Occipital lobe (tissue), 2 donors: ENCODE measurements around the gene ZNF260. TPM values are rescaled to one million over a fixed set of nuclear protein-coding genes. Genes with fewer than 3 reads are reported as not detected.
A peak's percentile ranks its signal among the peaks of the same experiment; 100 is the strongest.

ENCODE experiments used
- DNase-seq: peaks from one replicate; lab custom pipeline; 2025; lab: John Stamatoyannopoulos, UW
- total RNA-seq: library from RNA; depleted of rRNA; stranded (reverse); fragments of >200 nt; gene quantifications from one replicate; pipeline ENCODE4 v1.2.3, GENCODE V29; 2014

The ZNF260 gene
- total RNA-seq, 1 donor from 2014 or later, result 48.4 TPM

GRCh38 chr19:36489920-36490415 is 38.1 kb downstream of the ZNF260 start:
- no peak for DNase-seq

- peak; percentile 88 for DNase-seq
Measured at GRCh38 chr19:36489118-36489919, 38.8 kb downstream of the ZNF260 start, which contains the start of gene ZNF566. ZNF566 (minus strand) TSS chr19:36489561; CDS start chr19:36476557, 13,004 bp downstream.

GRCh38 chr19:36488846-36489117 is 39.3 kb downstream of the ZNF260 start:
- DNase-seq, result peak; percentile 34

GRCh38 chr19:36488118-36488845 is 39.8 kb downstream of the ZNF260 start:
- DNase-seq, result no peak

- no peak for DNase-seq
Measured at GRCh38 chr19:36483653-36484052, 44.4 kb downstream of the ZNF260 start.

- DNase-seq, result no peak
Measured at GRCh38 chr19:36482876-36483275, 45.2 kb downstream of the ZNF260 start.

Other genes with a start within 250 kb of the ZNF260 start
- gene ZFP14, start 149.1 kb downstream of the ZNF260 start, total RNA-seq, result 61.1 TPM
- 45.5 TPM for gene ZFP82, start 109.6 kb downstream of the ZNF260 start, total RNA-seq
- 60.7 TPM for gene ZNF566, start 38.7 kb downstream of the ZNF260 start, total RNA-seq
- gene ZNF529, start 45.0 kb upstream of the ZNF260 start, total RNA-seq, result 57.9 TPM
- 110 TPM for gene ZNF382, start 77.0 kb upstream of the ZNF260 start, total RNA-seq
- gene ZNF461, start 138.6 kb upstream of the ZNF260 start, total RNA-seq, result 45.9 TPM
- 19.2 TPM for gene ZNF567, start 159.3 kb upstream of the ZNF260 start, total RNA-seq
- 7.5 TPM for gene ZNF850, start 244.5 kb upstream of the ZNF260 start, total RNA-seq